Measurements from ENCODE around the gene SH2D3A.
A peak's percentile ranks its signal among the peaks of the same experiment; 100 is the strongest.

SH2D3A gene

DNA sequence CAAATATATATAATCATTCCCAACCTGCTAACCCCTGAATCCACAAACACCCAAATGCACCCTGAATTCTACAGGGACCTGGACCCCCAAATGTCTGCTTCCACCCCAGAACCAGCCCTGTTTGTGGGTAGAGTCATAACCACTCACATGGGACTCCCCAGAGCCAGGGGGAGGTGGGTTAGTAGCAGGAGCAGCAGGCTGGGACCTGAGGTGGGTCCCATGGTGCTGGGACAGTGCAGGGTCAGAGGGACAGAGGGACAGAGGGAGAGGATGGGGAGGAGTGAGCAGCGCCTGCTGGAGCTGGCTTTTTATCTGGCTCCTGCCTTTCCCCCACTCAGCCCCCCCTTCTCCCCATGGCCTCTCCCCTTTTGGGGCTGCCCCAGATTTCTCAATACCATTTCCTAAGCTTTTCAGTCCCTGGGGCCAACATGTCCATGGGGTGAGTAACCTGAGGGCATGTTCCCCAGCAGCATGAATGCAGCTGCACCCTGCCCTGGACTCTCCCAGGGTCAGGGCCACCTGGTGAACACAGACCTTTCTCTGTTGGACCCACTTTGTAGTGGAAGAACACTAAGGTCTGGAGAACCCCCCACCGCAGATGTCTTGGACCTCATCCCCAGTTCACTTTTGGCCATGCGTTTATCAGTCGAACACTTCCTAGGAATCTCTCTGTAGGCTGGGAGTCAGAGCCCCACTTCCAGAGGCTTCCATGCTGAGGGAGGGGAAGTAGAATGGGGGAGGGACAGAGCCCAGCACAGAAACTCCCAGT, 46.7 kb downstream of the SH2D3A start, which contains the start of gene C3:
Gene C3, minus strand, starts transcription at position 282 of the 769 bp plus-strand sequence. Its CDS starts 61 bp downstream, at position 221.
- Mint-ChIP-seq H3K27me3 (peaks cover 0 to 10% of the 10 kb centered on the region in 2 donors), H3K9me3 (peaks cover 4 to 5% of the 10 kb centered on the region in 2 donors), H3K4me3 (peak within 1 kb of the TSS in 1 of 2 donors; percentile 66), H3K27ac (peak within 1 kb of the TSS; percentile 85), H3K4me1 (peaks cover 41 to 72% of the 10 kb centered on the region in 2 donors), H3K36me3 (no peaks in the 10 kb centered on the region)
- no peak for DNase-seq
- ATAC-seq (replicated peaks) = no peak

DNA sequence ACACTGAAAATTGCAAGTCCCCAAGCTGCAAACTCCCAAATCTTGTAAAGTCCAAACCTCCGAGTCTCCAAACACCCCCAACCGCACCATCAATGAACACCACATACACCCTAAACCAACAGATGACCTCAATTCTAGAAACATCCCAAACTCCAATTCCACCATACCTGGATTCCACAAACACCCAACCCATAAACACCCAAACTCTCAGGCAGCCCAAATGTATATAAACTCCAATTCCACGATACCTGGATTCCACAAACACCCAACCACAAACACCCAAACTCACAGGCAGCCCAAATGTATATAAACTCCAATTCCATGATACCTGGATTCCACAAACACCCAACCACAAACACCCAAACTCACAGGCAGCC, 47.3 kb downstream of the SH2D3A start:
- Mint-ChIP-seq H3K9me3 (peaks cover 4 to 5% of the 10 kb centered on the region in 2 donors), H3K27me3 (peaks cover 0 to 10% of the 10 kb centered on the region in 2 donors), H3K4me1 (peaks cover 36 to 66% of the 10 kb centered on the region in 2 donors), H3K36me3 (no peaks in the 10 kb centered on the region), H3K27ac (no peak overlapping the region), H3K4me3 (no peak overlapping the region)
- DNase-seq (no peak), ATAC-seq (replicated peaks) (no peak)

DNA sequence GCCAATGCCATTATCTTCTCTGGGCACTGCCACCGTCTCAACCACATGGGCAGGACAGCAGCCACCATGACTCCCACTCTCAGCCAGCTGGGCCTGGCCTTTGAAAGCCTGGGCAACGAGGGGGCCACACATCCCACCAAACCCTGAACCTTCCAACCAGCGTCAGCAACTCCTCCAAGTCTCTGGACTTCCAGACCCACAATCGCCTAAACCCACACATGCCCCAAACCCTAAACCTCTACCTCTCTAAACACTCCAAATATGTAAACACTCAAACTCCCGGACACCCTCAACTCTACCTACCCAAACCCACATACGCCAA, 47.7 kb downstream of the SH2D3A start:
- Mint-ChIP-seq H3K36me3 (no peaks in the 10 kb centered on the region), H3K9me3 (peaks cover 4 to 5% of the 10 kb centered on the region in 2 donors), H3K27ac (no peak overlapping the region), H3K4me1 (peaks cover 32 to 61% of the 10 kb centered on the region in 2 donors), H3K27me3 (peaks cover 0 to 10% of the 10 kb centered on the region in 2 donors), H3K4me3 (no peak overlapping the region)
- DNase-seq = no peak
- no peak for ATAC-seq (replicated peaks)

DNA sequence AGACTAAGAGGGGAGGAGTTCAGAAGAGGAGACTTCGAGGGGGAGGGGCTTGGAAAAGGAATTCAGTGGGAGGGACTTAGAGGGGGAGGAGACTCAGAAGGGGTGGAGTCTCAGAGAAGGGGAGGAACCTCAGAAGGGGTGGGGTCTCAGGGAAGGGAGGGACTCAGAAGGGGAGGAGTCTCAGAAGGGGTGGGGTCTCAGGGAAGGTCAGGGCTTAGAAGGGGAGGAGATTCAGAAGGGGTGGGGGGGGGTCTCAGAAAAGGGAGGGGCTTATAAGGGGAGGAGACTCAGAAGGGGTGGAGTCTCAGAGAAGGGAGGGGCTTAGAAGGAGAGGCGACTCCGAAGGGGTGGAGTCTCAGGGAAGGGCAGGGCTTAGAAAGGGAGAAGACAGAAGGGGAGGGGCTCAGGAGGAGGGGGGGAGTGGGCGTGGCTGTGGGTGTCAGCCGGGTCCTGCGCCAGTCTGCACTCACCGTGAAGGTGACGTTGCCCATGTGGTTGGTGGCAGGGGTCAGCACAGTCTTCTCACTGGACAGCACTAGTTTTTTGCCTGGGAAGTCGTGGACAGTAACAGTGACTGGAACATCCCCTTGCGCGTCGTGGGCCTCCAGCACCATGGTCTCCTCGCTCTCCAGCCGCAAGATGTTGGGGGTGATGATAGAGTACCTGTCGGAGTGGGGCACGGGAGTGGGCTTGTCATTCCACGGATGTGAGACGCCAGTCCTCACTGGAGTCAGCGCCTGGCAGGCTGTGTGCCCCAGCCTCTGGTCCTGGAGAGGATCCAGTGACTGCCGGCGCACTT, 48.3 kb downstream of the SH2D3A start:
- DNase-seq = no peak
- ATAC-seq (replicated peaks) = peak; percentile 42 to 49
- Mint-ChIP-seq H3K4me3 (no peak overlapping the region), H3K27ac (no peak overlapping the region), H3K4me1 (peaks cover 26 to 56% of the 10 kb centered on the region in 2 donors), H3K36me3 (no peaks in the 10 kb centered on the region), H3K27me3 (peaks cover 0 to 10% of the 10 kb centered on the region in 2 donors), H3K9me3 (peaks cover 4 to 5% of the 10 kb centered on the region in 2 donors)

DNA sequence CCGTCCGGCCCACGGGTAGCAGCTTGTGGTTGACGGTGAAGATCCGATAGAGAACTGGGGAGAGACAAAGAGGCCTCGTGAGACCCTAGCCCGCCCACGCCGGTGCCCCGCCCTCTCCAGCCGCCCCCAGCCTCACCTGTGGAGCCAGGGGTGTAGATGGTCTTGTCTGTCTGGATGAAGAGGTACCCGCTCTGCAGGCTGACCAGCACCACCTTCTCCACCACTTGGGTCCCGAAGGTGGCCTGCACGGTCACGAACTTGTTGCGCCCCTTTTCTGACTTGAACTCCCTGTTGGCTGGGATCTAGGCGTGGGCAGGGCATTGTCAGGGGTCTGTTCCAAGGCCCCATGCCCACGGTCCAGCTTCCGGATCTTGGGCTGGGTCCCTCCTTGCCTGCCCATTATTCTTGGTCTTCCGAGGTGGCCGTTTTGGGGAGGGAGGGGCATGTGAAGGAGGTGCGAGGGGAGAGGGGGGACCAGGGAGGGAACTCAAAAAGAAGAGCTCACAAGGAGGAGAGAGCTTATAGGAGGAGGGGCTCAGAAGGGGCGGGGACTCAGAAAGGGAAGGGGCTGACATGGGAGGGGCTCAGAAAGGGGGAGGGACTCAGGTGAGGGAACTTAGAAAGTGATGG, 49.0 kb downstream of the SH2D3A start:
- Mint-ChIP-seq H3K4me3 (no peak overlapping the region), H3K36me3 (no peaks in the 10 kb centered on the region), H3K9me3 (peaks cover 4 to 5% of the 10 kb centered on the region in 2 donors), H3K27me3 (peaks cover 0 to 10% of the 10 kb centered on the region in 2 donors), H3K4me1 (peaks cover 22 to 48% of the 10 kb centered on the region in 2 donors), H3K27ac (no peak overlapping the region)
- no peak for ATAC-seq (replicated peaks)
- DNase-seq = no peak

DNA sequence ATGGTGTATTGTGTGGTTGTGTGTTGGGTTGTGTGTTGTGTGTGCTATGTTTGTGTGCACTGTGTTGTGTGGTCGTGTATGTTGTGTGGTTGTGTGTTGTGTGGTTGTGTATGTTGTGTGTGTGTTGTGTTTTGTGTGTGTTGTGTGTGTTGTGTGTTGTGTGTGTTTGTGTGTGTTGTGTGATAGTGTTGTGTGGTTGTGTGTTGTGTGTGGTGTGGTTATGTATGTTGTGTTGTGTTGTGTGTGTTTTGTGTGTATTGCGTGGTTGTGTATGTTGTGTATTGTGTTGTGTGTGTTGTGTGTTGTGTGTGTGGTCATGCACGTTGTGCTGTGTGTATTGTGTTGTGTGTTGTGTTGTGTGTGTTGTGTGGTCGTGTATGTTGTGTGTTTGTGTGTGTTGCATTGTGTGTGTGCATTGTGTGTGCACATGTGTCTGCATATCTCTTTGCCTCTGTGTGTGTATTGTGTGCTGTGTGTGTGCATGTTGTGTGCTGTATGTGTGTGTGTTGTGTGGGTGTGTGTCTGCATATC, 49.7 kb downstream of the SH2D3A start:
- Mint-ChIP-seq H3K4me1 (peaks cover 19 to 41% of the 10 kb centered on the region in 2 donors), H3K36me3 (no peaks in the 10 kb centered on the region)

DNA sequence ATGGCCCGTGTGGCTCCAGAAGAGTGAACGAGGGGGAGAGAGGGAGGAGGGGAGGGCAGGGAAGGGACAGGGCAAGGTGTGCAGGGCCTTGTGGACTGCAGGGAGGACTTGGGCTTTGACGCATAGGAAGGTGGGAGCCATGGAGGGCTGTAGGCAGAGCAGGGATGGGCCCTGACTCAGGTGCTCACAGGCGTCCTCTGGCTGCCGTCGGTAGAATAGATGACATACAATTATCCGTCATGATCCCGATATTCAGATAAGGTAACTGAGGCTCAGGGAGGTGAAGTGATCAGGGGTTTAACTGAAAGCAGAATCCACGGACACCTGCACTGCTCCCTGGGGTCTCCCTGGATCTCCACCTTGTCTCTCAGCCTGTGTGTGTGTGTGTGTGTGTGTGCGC, 50.2 kb downstream of the SH2D3A start:
- H3K27ac Mint-ChIP-seq = peak overlapping the region; percentile 11
- peaks cover 4 to 5% of the 10 kb centered on the region in 2 donors for H3K9me3 Mint-ChIP-seq
- peaks cover 19 to 36% of the 10 kb centered on the region in 2 donors for H3K4me1 Mint-ChIP-seq
- H3K36me3 Mint-ChIP-seq = no peaks in the 10 kb centered on the region
- H3K4me3 Mint-ChIP-seq = no peak overlapping the region
- peaks cover 0 to 10% of the 10 kb centered on the region in 2 donors for H3K27me3 Mint-ChIP-seq
- no peak for DNase-seq
- no peak for ATAC-seq (replicated peaks)

More for the DNA sequence above, 49.7 kb downstream of the SH2D3A start:
- ATAC-seq (replicated peaks) (no peak), DNase-seq (no peak)
- Mint-ChIP-seq H3K4me3 (no peak overlapping the region), H3K9me3 (peaks cover 4 to 5% of the 10 kb centered on the region in 2 donors), H3K27me3 (peaks cover 0 to 10% of the 10 kb centered on the region in 2 donors), H3K27ac (peak overlapping the region; percentile 11)

DNA sequence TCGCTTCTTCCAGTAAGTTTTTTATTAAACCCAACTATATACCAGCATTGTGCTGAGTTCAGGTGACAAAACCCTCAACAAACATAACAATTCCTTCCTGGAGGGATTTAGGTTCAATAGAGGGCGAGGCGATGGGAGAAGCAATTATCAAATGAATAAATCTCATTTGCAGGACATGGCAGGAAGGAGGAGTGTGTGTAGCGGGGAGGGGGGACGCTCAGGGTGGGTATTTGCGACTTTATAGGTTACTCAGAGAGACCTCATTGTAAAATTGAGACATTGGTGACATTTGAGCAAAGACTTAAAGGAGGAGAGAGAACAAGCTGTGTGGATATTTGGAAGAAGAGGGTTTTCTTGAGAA, 50.6 kb downstream of the SH2D3A start:
- Mint-ChIP-seq H3K4me1 (peaks cover 19 to 32% of the 10 kb centered on the region in 2 donors), H3K4me3 (no peak overlapping the region), H3K36me3 (no peaks in the 10 kb centered on the region), H3K9me3 (peaks cover 4 to 5% of the 10 kb centered on the region in 2 donors), H3K27ac (no peak overlapping the region), H3K27me3 (peaks cover 0 to 10% of the 10 kb centered on the region in 2 donors)
- no peak for ATAC-seq (replicated peaks)
- no peak for DNase-seq

DNA sequence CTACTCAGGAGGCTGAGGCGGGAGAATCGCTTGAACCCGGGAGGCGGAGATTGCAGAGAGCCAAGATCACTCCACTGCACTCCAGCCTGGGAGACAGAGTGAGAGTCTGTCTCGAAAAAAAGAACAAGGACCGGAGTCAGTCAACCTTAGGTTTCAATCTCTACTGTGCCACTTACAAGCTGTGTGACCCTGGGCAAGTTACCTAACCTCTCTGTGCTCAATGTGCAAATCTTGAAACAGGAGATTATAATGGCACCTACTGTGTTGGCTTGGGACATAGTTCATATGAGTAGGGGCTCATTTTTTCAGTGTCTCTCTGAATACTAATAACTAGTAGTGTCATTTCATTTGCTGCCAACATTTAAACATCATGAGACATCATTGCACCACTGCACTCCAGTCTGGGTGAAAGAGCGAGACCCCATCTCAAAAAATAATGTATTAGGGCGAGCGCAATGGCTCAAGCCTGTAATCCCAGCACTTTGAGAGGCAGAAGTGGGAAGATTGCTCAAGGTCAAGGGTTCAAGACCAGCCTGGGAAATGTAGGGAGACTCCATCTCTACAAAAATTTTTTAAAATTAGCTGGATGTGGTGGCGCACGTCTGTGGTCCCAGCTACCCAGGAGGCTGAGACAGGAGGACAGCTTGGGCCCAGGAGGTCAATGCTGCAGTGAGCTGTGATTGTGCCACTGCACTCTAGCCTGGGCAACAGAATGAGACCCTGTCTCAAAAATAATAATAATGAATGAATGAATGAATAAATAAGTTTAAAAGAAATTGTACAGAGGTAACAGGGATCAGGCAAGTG, 52.3 kb downstream of the SH2D3A start:
- peaks cover 15 to 22% of the 10 kb centered on the region in 2 donors for H3K27me3 Mint-ChIP-seq
- ATAC-seq (replicated peaks) = no peak
- H3K36me3 Mint-ChIP-seq = no peaks in the 10 kb centered on the region
- H3K4me1 Mint-ChIP-seq = peaks cover 16 to 25% of the 10 kb centered on the region in 2 donors
- H3K9me3 Mint-ChIP-seq = peaks cover 4 to 5% of the 10 kb centered on the region in 2 donors
- no peak overlapping the region for H3K27ac Mint-ChIP-seq
- no peak overlapping the region for H3K4me3 Mint-ChIP-seq
- no peak for DNase-seq

DNA sequence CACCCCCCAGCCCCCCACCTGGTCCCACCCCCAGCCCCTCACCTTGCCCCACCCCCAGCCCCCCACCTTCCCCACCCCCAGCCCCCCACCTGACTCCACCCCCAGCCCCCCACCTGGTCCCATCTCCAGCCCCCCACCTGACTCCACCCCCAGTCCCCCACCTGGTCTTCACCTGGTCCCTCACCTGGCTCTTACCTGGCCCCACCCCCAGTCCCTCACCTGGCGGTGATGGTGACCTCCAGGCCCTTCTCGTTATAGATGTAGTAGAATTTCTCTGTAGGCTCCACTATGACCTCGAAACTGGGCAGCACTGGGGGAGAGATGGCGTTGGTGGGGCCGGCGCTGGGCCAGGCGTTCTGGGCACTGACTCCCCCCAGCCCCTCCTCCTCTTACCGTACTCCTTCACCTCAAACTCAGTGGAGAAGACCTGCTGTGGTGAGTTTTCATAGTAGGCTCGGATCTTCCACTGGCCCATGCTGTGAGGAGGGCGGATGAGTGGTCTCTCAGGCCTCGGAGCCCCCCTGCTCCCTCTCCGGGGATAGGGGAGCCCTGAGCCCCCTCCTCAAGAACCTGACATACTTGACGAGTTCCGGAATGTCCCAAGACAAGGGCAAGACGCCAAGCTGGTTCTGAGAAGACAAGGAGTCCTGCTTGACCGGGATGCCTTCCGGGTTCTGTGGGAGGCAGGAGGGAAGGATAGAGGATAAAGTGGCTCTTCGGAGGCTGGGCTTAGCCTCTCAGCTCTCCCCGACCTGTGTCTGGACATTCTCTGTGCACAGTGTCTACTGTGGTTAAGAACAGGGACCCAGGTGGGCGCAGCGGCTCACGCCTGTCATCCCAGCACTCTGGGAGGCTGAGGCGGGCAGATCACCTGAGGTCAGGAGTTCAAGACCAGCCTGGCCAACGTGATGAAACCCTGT, 53.2 kb downstream of the SH2D3A start:
- DNase-seq = no peak
- Mint-ChIP-seq H3K4me1 (peaks cover 15 to 23% of the 10 kb centered on the region in 2 donors), H3K36me3 (no peaks in the 10 kb centered on the region), H3K9me3 (peaks cover 4 to 5% of the 10 kb centered on the region in 2 donors), H3K4me3 (no peak overlapping the region), H3K27me3 (peaks cover 24 to 32% of the 10 kb centered on the region in 2 donors), H3K27ac (no peak overlapping the region)
- no peak for ATAC-seq (replicated peaks)

DNA sequence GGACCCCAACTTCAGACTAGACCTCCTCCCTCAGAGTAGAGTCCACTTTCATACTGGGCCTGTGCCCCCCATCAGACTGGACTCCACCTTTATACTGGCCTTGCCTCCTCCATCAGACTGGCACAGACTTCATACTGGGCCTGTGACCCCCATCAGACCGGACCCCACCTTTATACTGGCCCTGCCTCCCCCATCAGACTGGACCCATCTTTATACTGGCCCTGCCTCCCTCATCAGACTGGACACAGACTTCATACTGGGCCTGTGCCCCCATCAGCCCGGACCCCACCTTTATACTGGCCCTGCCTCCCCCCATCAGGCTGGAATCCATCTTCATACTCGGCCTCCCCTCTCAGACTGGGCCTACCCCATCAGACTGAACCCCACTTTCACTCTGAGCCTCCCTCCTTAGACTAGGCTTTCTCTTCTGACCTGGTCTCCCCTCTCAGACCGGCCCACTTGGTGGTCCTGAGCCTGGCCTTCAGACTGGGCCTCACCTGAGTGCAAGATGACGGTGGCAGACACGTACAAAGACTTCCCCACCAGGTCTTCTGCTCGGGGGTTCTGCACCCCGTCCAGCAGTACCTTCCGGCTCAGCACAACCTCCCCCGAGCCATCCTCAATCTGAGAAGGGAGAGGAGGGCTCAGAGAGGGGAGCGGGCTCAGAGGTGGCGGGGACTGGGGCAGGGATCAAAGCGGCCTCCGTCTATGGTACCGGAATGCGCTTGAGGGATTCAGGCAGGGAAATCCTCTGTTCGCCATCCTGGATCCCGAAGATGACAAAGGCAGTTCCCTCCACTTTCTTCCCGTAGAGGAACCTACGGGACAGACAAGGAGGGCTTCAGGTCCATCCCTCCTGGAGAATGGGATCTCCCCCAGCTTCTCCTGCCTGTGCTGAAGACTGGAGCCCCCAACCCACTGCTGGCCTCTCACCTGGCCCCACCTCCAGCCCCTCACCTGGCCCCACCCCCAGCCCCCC, 54.3 kb downstream of the SH2D3A start:
- peaks cover 15 to 18% of the 10 kb centered on the region in 2 donors for H3K4me1 Mint-ChIP-seq

DNA sequence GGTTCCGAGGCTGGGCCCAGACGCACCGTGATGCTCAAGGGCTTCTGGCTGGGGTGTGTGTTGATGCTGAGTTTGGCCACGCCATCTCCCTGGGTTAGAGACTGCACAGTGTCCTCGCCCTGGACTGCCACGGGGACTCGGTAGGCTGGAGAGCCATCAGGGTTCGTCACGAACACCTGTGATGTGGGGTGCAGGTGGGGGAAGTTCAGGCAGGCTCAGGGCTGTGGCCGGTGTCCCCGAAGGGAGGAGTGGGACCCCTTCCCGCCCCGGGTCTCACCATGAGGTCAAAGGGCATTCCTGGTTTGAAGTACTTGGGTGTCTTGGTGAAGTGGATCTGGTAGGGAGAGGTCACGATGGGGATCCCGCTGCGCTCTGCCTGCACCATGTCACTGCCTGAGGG, 55.0 kb downstream of the SH2D3A start:
- ATAC-seq (replicated peaks) (no peak), DNase-seq (no peak)
- Mint-ChIP-seq H3K9me3 (peaks cover 0 to under 1% of the 10 kb centered on the region in 2 donors), H3K4me1 (peaks cover 8 to 11% of the 10 kb centered on the region in 2 donors), H3K27me3 (peaks cover 37 to 39% of the 10 kb centered on the region in 2 donors), H3K4me3 (no peak overlapping the region), H3K36me3 (no peaks in the 10 kb centered on the region), H3K27ac (no peak overlapping the region)

More for the DNA sequence above, 54.3 kb downstream of the SH2D3A start:
- Mint-ChIP-seq H3K36me3 (no peaks in the 10 kb centered on the region), H3K27me3 (peaks cover 34 to 42% of the 10 kb centered on the region in 2 donors), H3K9me3 (peaks cover 4 to 5% of the 10 kb centered on the region in 2 donors), H3K4me3 (no peak overlapping the region), H3K27ac (no peak overlapping the region)
- no peak for DNase-seq
- no peak for ATAC-seq (replicated peaks)

Data from stimulated activated naive B cell treated with anti-CD40 and anti-IgM and Interleukin-4, amounts not matched to agents 10 μg/mL and 1 μg/mL and 100 μg/mL, for 72 hours (primary cell).